NCI-H2227 (cell line): ENCODE measurements around the gene PHF20.
"Not testable (repeated sequence)": the region's sequence is repeated elsewhere in the genome, so short reads cannot be mapped to it uniquely, and the experiment has no call there.

Experiments
- DNase-seq: peaks from one replicate; lab custom pipeline; 2025; ENCODE audit not compliant: unreplicated experiment; lab: John Stamatoyannopoulos, UW

The PHF20 gene

GRCh38 chr20:35739294-35740163 lies 32.3 kb upstream of the PHF20 start:
- no peak for DNase-seq

GRCh38 chr20:35741892-35742740 lies 29.7 kb upstream of the PHF20 start, which contains the start of gene RBM39:
Gene RBM39 (minus strand): TSS chr20:35742260. CDS start chr20:35740874, 1,386 bp downstream.
- DNase-seq, result peak; percentile 100

GRCh38 chr20:35742741-35743523 lies 28.9 kb upstream of the PHF20 start:
- peak; percentile 50 for DNase-seq

GRCh38 chr20:35743693-35744491 lies 27.9 kb upstream of the PHF20 start:
- DNase-seq, result peak; percentile 12

- not testable (repeated sequence) for DNase-seq
Observed at GRCh38 chr20:35744492-35744841, 27.3 kb upstream of the PHF20 start.

- DNase-seq, result no peak
Observed at GRCh38 chr20:35750611-35751010, 21.2 kb upstream of the PHF20 start.

- DNase-seq, result no peak
Observed at GRCh38 chr20:35756404-35756803, 15.4 kb upstream of the PHF20 start.

GRCh38 chr20:35757098-35757705 lies 14.6 kb upstream of the PHF20 start:
- DNase-seq, result no peak

- not testable (repeated sequence) for DNase-seq
Observed at GRCh38 chr20:35761548-35761947, 10.3 kb upstream of the PHF20 start.

- no peak for DNase-seq
Observed at GRCh38 chr20:35762461-35762860, 9.4 kb upstream of the PHF20 start.

GRCh38 chr20:35764936-35765335 lies 6.9 kb upstream of the PHF20 start:
- DNase-seq, result not testable (repeated sequence)

- no peak for DNase-seq
Observed at GRCh38 chr20:35766843-35767242, 5.0 kb upstream of the PHF20 start.

GRCh38 chr20:35767683-35768481 lies 3.9 kb upstream of the PHF20 start:
- no peak for DNase-seq

- peak; percentile 83 for DNase-seq
Observed at GRCh38 chr20:35768731-35769664, 2.8 kb upstream of the PHF20 start.

- DNase-seq, result no peak
Observed at GRCh38 chr20:35771367-35771688, 487 bp upstream of the PHF20 start.

GRCh38 chr20:35772563-35773058 lies 796 bp downstream of the PHF20 start:
- no peak for DNase-seq

- no peak for DNase-seq
Observed at GRCh38 chr20:35773154-35773751, 1.4 kb downstream of the PHF20 start.

GRCh38 chr20:35774391-35774790 lies 2.6 kb downstream of the PHF20 start:
- no peak for DNase-seq
